Activated naive CD8-positive, alpha-beta T cell treated with anti-CD3 and anti-CD28 coated beads, Interleukin-2, amount 50 U/mL, for 24 hours (primary cell): ENCODE results near the gene GRHL1.

Experiments used
- ATAC-seq: fragments of 150-1000 bp; cut with Tn5 transposase; one replicate; pipeline ENCODE4 v1.10.0; 2021
- DNase-seq: peaks from one replicate; pipeline ENCODE4 v3.0.0; 2021
- H3K27ac Mint-ChIP-seq: one replicate; pipeline ENCODE4 v1.8.0; 2021; ENCODE audit warnings: mild to moderate bottlenecking, mixed read lengths
- H3K27me3 Mint-ChIP-seq: one replicate; pipeline ENCODE4 v1.8.0; 2021; ENCODE audit warnings: mixed read lengths
- H3K36me3 Mint-ChIP-seq: one replicate; pipeline ENCODE4 v1.8.0; 2021; ENCODE audit warnings: low read depth, mixed read lengths
- H3K4me1 Mint-ChIP-seq: one replicate; pipeline ENCODE4 v1.8.0; 2021; ENCODE audit warnings: mixed read lengths
- H3K4me3 Mint-ChIP-seq: one replicate; pipeline ENCODE4 v1.8.0; 2021; ENCODE audit warnings: mild to moderate bottlenecking, moderate library complexity, mixed read lengths
- H3K9me3 Mint-ChIP-seq: one replicate; pipeline ENCODE4 v1.8.0; 2021; ENCODE audit warnings: mixed read lengths

The GRHL1 gene

GRCh38 chr2:9985531-9986328 lies 34.2 kb downstream of the GRHL1 start:
- DNase-seq (no peak), ATAC-seq (no peak)
- H3K27me3 Mint-ChIP-seq: peaks cover 12% of the 10 kb centered on the region
- H3K4me1 Mint-ChIP-seq: peaks cover 9% of the 10 kb centered on the region
- no peak overlapping the region for H3K27ac Mint-ChIP-seq
- H3K9me3 Mint-ChIP-seq: no peaks in the 10 kb centered on the region
- H3K36me3 Mint-ChIP-seq: no peaks in the 10 kb centered on the region
- no peak overlapping the region for H3K4me3 Mint-ChIP-seq

GRCh38 chr2:9988320-9988719 lies 36.8 kb downstream of the GRHL1 start:
- no peak overlapping the region for H3K4me3 Mint-ChIP-seq
- H3K36me3 Mint-ChIP-seq: no peaks in the 10 kb centered on the region
- ATAC-seq (no peak), DNase-seq (no peak)
- H3K27ac Mint-ChIP-seq: no peak overlapping the region
- H3K4me1 Mint-ChIP-seq: peaks cover 6% of the 10 kb centered on the region
- H3K9me3 Mint-ChIP-seq: no peaks in the 10 kb centered on the region
- peaks cover 4% of the 10 kb centered on the region for H3K27me3 Mint-ChIP-seq

- Mint-ChIP-seq H3K27me3 (no peaks in the 10 kb centered on the region), H3K36me3 (no peaks in the 10 kb centered on the region), H3K4me1 (peaks cover 8% of the 10 kb centered on the region), H3K27ac (no peak overlapping the region), H3K9me3 (no peaks in the 10 kb centered on the region), H3K4me3 (no peak overlapping the region)
- DNase-seq: no peak
- no peak for ATAC-seq
Observed at GRCh38 chr2:9990736-9991135, 39.2 kb downstream of the GRHL1 start.

- no peak overlapping the region for H3K4me3 Mint-ChIP-seq
- no peaks in the 10 kb centered on the region for H3K36me3 Mint-ChIP-seq
- ATAC-seq: no peak
- DNase-seq: no peak
- H3K27me3 Mint-ChIP-seq: no peaks in the 10 kb centered on the region
- no peaks in the 10 kb centered on the region for H3K9me3 Mint-ChIP-seq
- no peak overlapping the region for H3K27ac Mint-ChIP-seq
- H3K4me1 Mint-ChIP-seq: peaks cover 8% of the 10 kb centered on the region
Observed at GRCh38 chr2:9991221-9991620, 39.7 kb downstream of the GRHL1 start.

- Mint-ChIP-seq H3K36me3 (no peaks in the 10 kb centered on the region), H3K4me3 (no peak overlapping the region), H3K9me3 (no peaks in the 10 kb centered on the region), H3K27me3 (no peaks in the 10 kb centered on the region), H3K27ac (no peak overlapping the region), H3K4me1 (peaks cover 8% of the 10 kb centered on the region)
- DNase-seq (no peak), ATAC-seq (no peak)
Observed at GRCh38 chr2:9991829-9992273, 40.4 kb downstream of the GRHL1 start.

GRCh38 chr2:9992427-9993187 lies 41.1 kb downstream of the GRHL1 start:
- H3K4me3 Mint-ChIP-seq: no peak overlapping the region
- no peak for ATAC-seq
- H3K27me3 Mint-ChIP-seq: no peaks in the 10 kb centered on the region

GRCh38 chr2:9993488-9994165 lies 42.1 kb downstream of the GRHL1 start:
- peak; percentile 40 for ATAC-seq
- Mint-ChIP-seq H3K4me3 (no peak overlapping the region), H3K36me3 (no peaks in the 10 kb centered on the region), H3K4me1 (peaks cover 8% of the 10 kb centered on the region), H3K9me3 (no peaks in the 10 kb centered on the region), H3K27ac (no peak overlapping the region), H3K27me3 (no peaks in the 10 kb centered on the region)
- no peak for DNase-seq

More at GRCh38 chr2:9992427-9993187, 41.1 kb downstream of the GRHL1 start:
- no peak for DNase-seq
- H3K36me3 Mint-ChIP-seq: no peaks in the 10 kb centered on the region
- peaks cover 8% of the 10 kb centered on the region for H3K4me1 Mint-ChIP-seq
- H3K9me3 Mint-ChIP-seq: no peaks in the 10 kb centered on the region
- H3K27ac Mint-ChIP-seq: no peak overlapping the region

GRCh38 chr2:9994462-9994861 lies 43.0 kb downstream of the GRHL1 start:
- H3K27me3 Mint-ChIP-seq: no peaks in the 10 kb centered on the region
- H3K9me3 Mint-ChIP-seq: no peaks in the 10 kb centered on the region
- peaks cover 8% of the 10 kb centered on the region for H3K4me1 Mint-ChIP-seq
- no peak overlapping the region for H3K4me3 Mint-ChIP-seq
- DNase-seq (no peak), ATAC-seq (no peak)
- no peak overlapping the region for H3K27ac Mint-ChIP-seq
- H3K36me3 Mint-ChIP-seq: no peaks in the 10 kb centered on the region

- H3K36me3 Mint-ChIP-seq: no peaks in the 10 kb centered on the region
- H3K27ac Mint-ChIP-seq: no peak overlapping the region
- H3K4me3 Mint-ChIP-seq: no peak overlapping the region
- peaks cover 8% of the 10 kb centered on the region for H3K4me1 Mint-ChIP-seq
- ATAC-seq: no peak
- no peaks in the 10 kb centered on the region for H3K9me3 Mint-ChIP-seq
- no peak for DNase-seq
- no peaks in the 10 kb centered on the region for H3K27me3 Mint-ChIP-seq
Observed at GRCh38 chr2:9995059-9995458, 43.6 kb downstream of the GRHL1 start.

- no peak overlapping the region for H3K4me3 Mint-ChIP-seq
- no peak for ATAC-seq
- H3K27ac Mint-ChIP-seq: no peak overlapping the region
- no peaks in the 10 kb centered on the region for H3K27me3 Mint-ChIP-seq
- peaks cover 8% of the 10 kb centered on the region for H3K4me1 Mint-ChIP-seq
- no peaks in the 10 kb centered on the region for H3K9me3 Mint-ChIP-seq
- H3K36me3 Mint-ChIP-seq: no peaks in the 10 kb centered on the region
- no peak for DNase-seq
Observed at GRCh38 chr2:9996321-9996720, 44.8 kb downstream of the GRHL1 start.

GRCh38 chr2:9997936-9998335 lies 46.4 kb downstream of the GRHL1 start:
- H3K4me1 Mint-ChIP-seq: peaks cover 8% of the 10 kb centered on the region
- ATAC-seq: no peak

GRCh38 chr2:9998916-9999654 lies 47.6 kb downstream of the GRHL1 start:
- H3K4me1 Mint-ChIP-seq: peaks cover 3% of the 10 kb centered on the region
- no peak overlapping the region for H3K27ac Mint-ChIP-seq
- H3K36me3 Mint-ChIP-seq: no peaks in the 10 kb centered on the region
- H3K4me3 Mint-ChIP-seq: no peak overlapping the region
- ATAC-seq (no peak), DNase-seq (no peak)
- H3K27me3 Mint-ChIP-seq: no peaks in the 10 kb centered on the region
- H3K9me3 Mint-ChIP-seq: no peaks in the 10 kb centered on the region

More at GRCh38 chr2:9997936-9998335, 46.4 kb downstream of the GRHL1 start:
- no peak for DNase-seq
- Mint-ChIP-seq H3K9me3 (no peaks in the 10 kb centered on the region), H3K36me3 (no peaks in the 10 kb centered on the region), H3K4me3 (no peak overlapping the region), H3K27me3 (no peaks in the 10 kb centered on the region), H3K27ac (no peak overlapping the region)

GRCh38 chr2:9999693-10000092 lies 48.2 kb downstream of the GRHL1 start:
- DNase-seq (no peak), ATAC-seq (no peak)
- Mint-ChIP-seq H3K4me1 (no peaks in the 10 kb centered on the region), H3K4me3 (no peak overlapping the region), H3K9me3 (no peaks in the 10 kb centered on the region), H3K36me3 (no peaks in the 10 kb centered on the region), H3K27ac (no peak overlapping the region), H3K27me3 (no peaks in the 10 kb centered on the region)

GRCh38 chr2:10000541-10000940 lies 49.0 kb downstream of the GRHL1 start:
- Mint-ChIP-seq H3K4me1 (no peaks in the 10 kb centered on the region), H3K27ac (no peak overlapping the region)

More at GRCh38 chr2:10000541-10000940, 49.0 kb downstream of the GRHL1 start:
- Mint-ChIP-seq H3K27me3 (peaks cover 2% of the 10 kb centered on the region), H3K9me3 (no peaks in the 10 kb centered on the region), H3K4me3 (no peak overlapping the region), H3K36me3 (no peaks in the 10 kb centered on the region)
- ATAC-seq: no peak
- no peak for DNase-seq
